Activated T-cell treated with anti-CD3 and anti-CD28 coated beads, Interleukin-2, amount 50 U/mL, for 72 hours (primary cell): ENCODE results near the gene ARHGEF1. TPM values are rescaled to one million over a fixed set of nuclear protein-coding genes. Genes with fewer than 3 reads are reported as not detected.

Experiments
- ATAC-seq, 2 donors: fragments of 150-1000 bp; cut with Tn5 transposase; replicated peaks in 1 of 2; 2 replicates each; pipeline ENCODE4 v1.10.0; 2021; ENCODE audit warnings: moderate library complexity in 2 of 2, mild to moderate bottlenecking in 1 of 2
- DNase-seq, 2 donors: peaks; one replicate each; pipeline ENCODE4 v3.0.0; 2021 to 2022; ENCODE audit warnings: mixed read lengths in 1 of 2
- H3K27ac Mint-ChIP-seq: one replicate; pipeline ENCODE4 v1.8.0; 2022; ENCODE audit warnings: mild to moderate bottlenecking, moderate library complexity, mixed read lengths
- H3K27me3 Mint-ChIP-seq: one replicate; pipeline ENCODE4 v1.8.0; 2022; ENCODE audit warnings: low read depth, mixed read lengths
- H3K36me3 Mint-ChIP-seq, 2 donors: one replicate each; pipeline ENCODE4 v1.8.0; 2022; ENCODE audit warnings: mixed read lengths in 2 of 2, mild to moderate bottlenecking in 1 of 2; ENCODE audit not compliant: insufficient read depth in 2 of 2
- H3K4me1 Mint-ChIP-seq: one replicate; pipeline ENCODE4 v1.8.0; 2022; ENCODE audit warnings: low read depth, mixed read lengths
- H3K4me3 Mint-ChIP-seq, 2 donors: one replicate each; pipeline ENCODE4 v1.8.0; 2022; ENCODE audit warnings: mild to moderate bottlenecking in 2 of 2, mixed read lengths in 2 of 2, moderate library complexity in 2 of 2
- H3K9me3 Mint-ChIP-seq, 2 donors: one replicate each; pipeline ENCODE4 v1.8.0; 2022; ENCODE audit warnings: mixed read lengths in 2 of 2
- total RNA-seq, 2 donors: library from RNA; stranded (reverse); gene quantifications; one replicate each; pipeline ENCODE4 v1.2.3, GENCODE V29; 2022

Gene ARHGEF1
- total RNA-seq, 2 donors from 2014 or later = 371 to 446 TPM

- Mint-ChIP-seq H3K27me3 (peaks cover 12% of the 10 kb centered on the region), H3K9me3 (no peaks in the 10 kb centered on the region), H3K36me3 (no peaks in the 10 kb centered on the region), H3K4me1 (no peaks in the 10 kb centered on the region), H3K4me3 (no peak overlapping the region), H3K27ac (no peak overlapping the region)
- no peak for ATAC-seq
- DNase-seq = no peak
Observed at GRCh38 chr19:41853344-41853743, 29.6 kb upstream of the ARHGEF1 start.

- H3K27me3 Mint-ChIP-seq = peaks cover 12% of the 10 kb centered on the region
- H3K4me3 Mint-ChIP-seq = no peak overlapping the region
- ATAC-seq (no peak), DNase-seq (no peak)
- H3K36me3 Mint-ChIP-seq = no peaks in the 10 kb centered on the region
- H3K4me1 Mint-ChIP-seq = no peaks in the 10 kb centered on the region
- no peaks in the 10 kb centered on the region for H3K9me3 Mint-ChIP-seq
- H3K27ac Mint-ChIP-seq = no peak overlapping the region
Observed at GRCh38 chr19:41853768-41854167, 29.2 kb upstream of the ARHGEF1 start.

- H3K27me3 Mint-ChIP-seq = peaks cover 5% of the 10 kb centered on the region
- H3K9me3 Mint-ChIP-seq = no peaks in the 10 kb centered on the region
- peaks cover 25 to 36% of the 10 kb centered on the region in 2 donors for H3K36me3 Mint-ChIP-seq
- no peak for DNase-seq
- H3K4me1 Mint-ChIP-seq = peaks cover 41% of the 10 kb centered on the region
- peak overlapping the region; percentile 91 to 99 for H3K4me3 Mint-ChIP-seq
- H3K27ac Mint-ChIP-seq = peak overlapping the region; percentile 98
- no peak for ATAC-seq
Observed at GRCh38 chr19:41859213-41859617, 23.8 kb upstream of the ARHGEF1 start.

GRCh38 chr19:41859618-41860418, 23.2 kb upstream of the ARHGEF1 start, which contains the start of gene RPS19:
RPS19 (plus strand) TSS chr19:41860255; CDS start chr19:41860775, 520 bp downstream.
- DNase-seq (peak; percentile 98), ATAC-seq (peak; percentile 89)
- Mint-ChIP-seq H3K27me3 (peaks cover 4% of the 10 kb centered on the region), H3K4me1 (peaks cover 47% of the 10 kb centered on the region), H3K9me3 (no peaks in the 10 kb centered on the region), H3K36me3 (peaks cover 25 to 39% of the 10 kb centered on the region in 2 donors), H3K27ac (peak within 1 kb of the TSS; percentile 98), H3K4me3 (peak within 1 kb of the TSS; percentile 91 to 99)

- ATAC-seq (no peak), DNase-seq (no peak)
- H3K4me3 Mint-ChIP-seq = peak overlapping the region; percentile 91 to 99
- H3K4me1 Mint-ChIP-seq = peaks cover 52% of the 10 kb centered on the region
- no peaks in the 10 kb centered on the region for H3K9me3 Mint-ChIP-seq
- H3K36me3 Mint-ChIP-seq = peaks cover 25 to 44% of the 10 kb centered on the region in 2 donors
- no peaks in the 10 kb centered on the region for H3K27me3 Mint-ChIP-seq
- H3K27ac Mint-ChIP-seq = peak overlapping the region; percentile 86
Observed at GRCh38 chr19:41860419-41861115, 22.4 kb upstream of the ARHGEF1 start.

- peaks cover 58% of the 10 kb centered on the region for H3K4me1 Mint-ChIP-seq
Observed at GRCh38 chr19:41861116-41861768, 21.7 kb upstream of the ARHGEF1 start.

GRCh38 chr19:41861846-41862245, 21.1 kb upstream of the ARHGEF1 start:
- ATAC-seq (no peak), DNase-seq (no peak)
- peaks cover 25 to 57% of the 10 kb centered on the region in 2 donors for H3K36me3 Mint-ChIP-seq
- H3K4me3 Mint-ChIP-seq = peak overlapping the region; percentile 91 to 99
- H3K9me3 Mint-ChIP-seq = no peaks in the 10 kb centered on the region
- no peaks in the 10 kb centered on the region for H3K27me3 Mint-ChIP-seq
- peak overlapping the region; percentile 86 for H3K27ac Mint-ChIP-seq
- H3K4me1 Mint-ChIP-seq = peaks cover 64% of the 10 kb centered on the region

More at GRCh38 chr19:41861116-41861768, 21.7 kb upstream of the ARHGEF1 start:
- peak overlapping the region; percentile 91 to 99 for H3K4me3 Mint-ChIP-seq
- DNase-seq (no peak), ATAC-seq (no peak)
- H3K9me3 Mint-ChIP-seq = no peaks in the 10 kb centered on the region
- H3K27ac Mint-ChIP-seq = peak overlapping the region; percentile 86
- H3K36me3 Mint-ChIP-seq = peaks cover 25 to 51% of the 10 kb centered on the region in 2 donors
- H3K27me3 Mint-ChIP-seq = no peaks in the 10 kb centered on the region

GRCh38 chr19:41862445-41862986, 20.5 kb upstream of the ARHGEF1 start:
- Mint-ChIP-seq H3K4me3 (peak overlapping the region; percentile 91 to 99), H3K4me1 (peaks cover 67% of the 10 kb centered on the region)
- no peak for DNase-seq

GRCh38 chr19:41863209-41863931, 19.6 kb upstream of the ARHGEF1 start:
- H3K4me3 Mint-ChIP-seq = peak overlapping the region; percentile 91 to 99
- peaks cover 25 to 59% of the 10 kb centered on the region in 2 donors for H3K36me3 Mint-ChIP-seq
- no peak for ATAC-seq
- H3K4me1 Mint-ChIP-seq = peaks cover 75% of the 10 kb centered on the region
- H3K27ac Mint-ChIP-seq = peak overlapping the region; percentile 86
- no peaks in the 10 kb centered on the region for H3K27me3 Mint-ChIP-seq
- DNase-seq = no peak
- no peaks in the 10 kb centered on the region for H3K9me3 Mint-ChIP-seq

More at GRCh38 chr19:41862445-41862986, 20.5 kb upstream of the ARHGEF1 start:
- Mint-ChIP-seq H3K9me3 (no peaks in the 10 kb centered on the region), H3K27me3 (no peaks in the 10 kb centered on the region), H3K27ac (peak overlapping the region; percentile 86), H3K36me3 (peaks cover 25 to 57% of the 10 kb centered on the region in 2 donors)
- ATAC-seq = no peak

GRCh38 chr19:41864374-41864773, 18.6 kb upstream of the ARHGEF1 start:
- H3K4me1 Mint-ChIP-seq = peaks cover 80% of the 10 kb centered on the region
- H3K36me3 Mint-ChIP-seq = peaks cover 25 to 62% of the 10 kb centered on the region in 2 donors
- no peaks in the 10 kb centered on the region for H3K9me3 Mint-ChIP-seq
- peak overlapping the region; percentile 77 to 99 for H3K4me3 Mint-ChIP-seq
- peak overlapping the region; percentile 88 for H3K27ac Mint-ChIP-seq
- H3K27me3 Mint-ChIP-seq = no peaks in the 10 kb centered on the region
- DNase-seq = no peak
- ATAC-seq = no peak

GRCh38 chr19:41866284-41866683, 16.7 kb upstream of the ARHGEF1 start:
- peak overlapping the region; percentile 36 to 58 for H3K4me3 Mint-ChIP-seq
- H3K36me3 Mint-ChIP-seq = peaks cover 19 to 62% of the 10 kb centered on the region in 2 donors
- H3K9me3 Mint-ChIP-seq = no peaks in the 10 kb centered on the region
- ATAC-seq (peak in 1 of 2 donors; percentile 3), DNase-seq (peak in 1 of 2 donors; percentile 23)
- peaks cover 93% of the 10 kb centered on the region for H3K4me1 Mint-ChIP-seq
- H3K27me3 Mint-ChIP-seq = no peaks in the 10 kb centered on the region
- peak overlapping the region; percentile 93 for H3K27ac Mint-ChIP-seq
